HG03558 (cell line): Measurements from ENCODE around the gene SLC26A11.

Experiments
- ATAC-seq: cut with Tn5 transposase; IDR thresholded peaks from one replicate; pipeline ENCODE4 v1.9.1; 2021; ENCODE audit warnings: moderate number of reproducible peaks; ENCODE audit not compliant: unreplicated experiment; ENCODE audit errors: extremely low read depth

Gene SLC26A11

GRCh38 chr17:80259457-80260068 is 39.3 kb downstream of the SLC26A11 start:
- ATAC-seq, result no peak

DNA sequence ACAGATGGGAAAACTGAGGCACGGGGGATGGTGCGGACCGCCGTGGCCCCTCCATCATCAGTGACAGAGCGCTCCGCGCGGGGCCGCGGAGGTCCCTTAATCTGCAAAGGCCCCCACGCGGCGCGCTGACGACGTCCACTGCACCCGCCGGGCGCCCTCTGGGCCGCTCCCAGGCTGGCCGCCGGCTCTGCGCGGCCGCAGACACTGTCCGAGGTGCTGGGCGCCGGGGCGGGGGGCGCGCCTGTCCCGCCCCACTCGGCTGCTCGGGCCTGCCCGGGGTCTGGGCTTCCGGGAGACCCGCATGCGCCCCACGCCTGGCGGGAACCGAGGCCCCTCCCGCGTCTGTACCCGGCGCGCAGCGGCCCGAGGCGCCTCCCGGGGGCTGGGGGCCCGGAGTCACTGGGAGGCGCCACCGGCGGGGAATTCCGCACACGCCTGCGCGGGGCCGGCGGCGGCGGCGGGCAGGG is 39.9 kb downstream of the SLC26A11 start:
- ATAC-seq, result no peak

DNA sequence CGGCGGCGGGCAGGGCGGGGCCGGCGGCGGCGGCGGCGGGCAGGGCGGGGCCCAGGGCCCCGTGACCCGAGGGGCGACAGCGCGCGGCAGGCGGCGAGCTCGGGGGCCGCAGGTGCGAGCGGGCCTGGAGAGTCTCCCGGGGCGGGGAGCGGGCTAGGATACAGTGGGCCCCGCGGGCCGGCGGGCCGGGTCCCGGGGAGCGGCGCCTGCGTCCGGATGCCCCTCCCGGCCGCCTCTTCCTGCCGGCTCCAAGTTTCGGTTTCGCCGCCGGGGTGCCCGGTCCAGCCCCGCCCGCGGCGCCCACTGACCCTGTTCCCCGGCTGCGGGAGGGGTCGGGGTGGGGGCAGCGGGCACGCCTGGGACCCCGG is 40.5 kb downstream of the SLC26A11 start, which contains the start of gene RNF213:
Gene RNF213 (plus strand): TSS at position 62 of the 368 bp plus-strand sequence. CDS start 2,830 bp downstream, outside the sequence.
- ATAC-seq, result no peak

- no peak for ATAC-seq
Observed at GRCh38 chr17:80261159-80261894, 41.1 kb downstream of the SLC26A11 start.

GRCh38 chr17:80261895-80262279 is 41.7 kb downstream of the SLC26A11 start:
- ATAC-seq, result no peak

DNA sequence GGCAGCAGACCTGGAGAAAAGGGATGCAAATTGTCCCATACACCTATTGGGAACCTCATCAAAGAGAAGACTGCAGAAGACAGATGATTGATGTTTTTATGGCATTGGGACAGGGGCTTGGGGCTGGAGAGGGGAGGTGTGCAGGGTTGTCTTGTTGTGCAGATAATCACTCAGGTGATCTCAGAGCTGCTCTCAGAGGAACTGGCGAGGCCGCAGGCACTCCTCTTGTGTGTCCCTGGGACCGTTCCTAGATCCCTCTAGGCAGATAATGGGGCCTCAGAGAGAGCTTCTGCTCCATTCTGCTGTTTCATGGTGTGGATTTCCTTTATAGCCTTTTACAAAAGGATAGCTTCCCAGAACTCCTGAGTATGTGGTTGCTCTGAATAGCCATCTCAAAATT is 42.1 kb downstream of the SLC26A11 start:
- ATAC-seq, result no peak

- ATAC-seq, result no peak
Observed at GRCh38 chr17:80262775-80263244, 42.6 kb downstream of the SLC26A11 start.

- ATAC-seq, result no peak
Observed at GRCh38 chr17:80263253-80264204, 43.3 kb downstream of the SLC26A11 start.

- ATAC-seq, result no peak
Observed at GRCh38 chr17:80264205-80265075, 44.2 kb downstream of the SLC26A11 start.

GRCh38 chr17:80265205-80266068 is 45.2 kb downstream of the SLC26A11 start:
- no peak for ATAC-seq

DNA sequence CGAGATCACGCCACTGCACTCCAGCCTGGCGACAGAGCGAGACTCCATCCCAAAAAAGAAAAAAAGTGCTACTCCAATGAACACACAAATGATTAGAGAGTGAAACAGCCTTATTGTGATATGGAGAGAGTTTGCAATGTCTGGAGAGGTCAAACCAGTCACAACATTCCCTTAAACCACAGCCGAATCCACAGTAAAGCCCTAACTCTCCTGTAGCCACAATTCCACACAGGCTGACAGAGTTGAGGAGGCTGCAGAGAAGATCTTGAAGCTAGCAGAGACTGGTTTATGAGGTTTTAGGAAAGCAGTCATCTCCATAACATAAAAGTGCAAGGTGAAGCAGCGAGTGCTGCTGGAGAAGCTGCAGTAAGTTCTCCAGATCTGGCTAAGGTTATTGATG is 47.2 kb downstream of the SLC26A11 start:
- ATAC-seq, result no peak

DNA sequence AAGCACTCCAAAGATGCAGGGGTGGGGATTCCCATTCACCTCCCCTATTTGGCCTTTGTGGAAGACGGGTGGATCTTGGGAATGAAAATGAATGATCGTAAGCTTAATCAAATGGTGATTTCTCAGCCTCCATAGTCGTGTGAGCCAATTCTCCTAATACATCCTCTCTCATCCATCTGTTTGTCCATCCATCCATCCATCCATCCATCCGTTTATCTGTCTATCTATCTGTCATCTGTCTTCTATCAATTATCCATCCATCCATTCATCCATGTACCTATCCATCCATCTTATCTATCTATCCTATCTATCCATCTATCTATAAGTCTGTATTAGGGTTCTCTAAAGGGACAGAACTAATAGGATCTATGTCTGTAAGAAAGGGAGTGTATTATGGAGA is 48.2 kb downstream of the SLC26A11 start:
- ATAC-seq, result no peak

- no peak for ATAC-seq
Observed at GRCh38 chr17:80269405-80269807, 49.2 kb downstream of the SLC26A11 start.

GRCh38 chr17:80270104-80270503 is 49.9 kb downstream of the SLC26A11 start:
- ATAC-seq, result no peak

DNA sequence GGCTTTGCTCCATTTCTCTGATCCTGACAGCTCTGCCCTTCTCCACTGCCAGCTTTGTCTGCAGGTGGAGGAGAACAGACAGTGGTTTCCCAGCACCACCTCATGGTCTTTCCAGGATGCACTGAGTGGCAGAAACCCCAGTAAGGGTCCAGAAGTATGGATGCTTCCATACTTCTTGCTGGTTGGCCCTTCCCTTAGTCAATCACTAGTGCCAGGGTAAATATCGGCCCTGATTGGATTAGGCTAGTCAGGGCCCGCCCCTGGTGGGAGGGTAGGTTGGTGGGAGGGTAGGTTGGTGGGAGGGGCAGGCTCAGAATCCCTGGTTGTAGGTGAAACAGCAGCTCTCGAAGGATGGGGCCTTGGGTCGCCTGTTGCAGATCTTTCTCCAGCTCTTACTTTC is 50.6 kb downstream of the SLC26A11 start:
- ATAC-seq, result no peak

- ATAC-seq, result no peak
Observed at GRCh38 chr17:80272366-80272765, 52.1 kb downstream of the SLC26A11 start.

DNA sequence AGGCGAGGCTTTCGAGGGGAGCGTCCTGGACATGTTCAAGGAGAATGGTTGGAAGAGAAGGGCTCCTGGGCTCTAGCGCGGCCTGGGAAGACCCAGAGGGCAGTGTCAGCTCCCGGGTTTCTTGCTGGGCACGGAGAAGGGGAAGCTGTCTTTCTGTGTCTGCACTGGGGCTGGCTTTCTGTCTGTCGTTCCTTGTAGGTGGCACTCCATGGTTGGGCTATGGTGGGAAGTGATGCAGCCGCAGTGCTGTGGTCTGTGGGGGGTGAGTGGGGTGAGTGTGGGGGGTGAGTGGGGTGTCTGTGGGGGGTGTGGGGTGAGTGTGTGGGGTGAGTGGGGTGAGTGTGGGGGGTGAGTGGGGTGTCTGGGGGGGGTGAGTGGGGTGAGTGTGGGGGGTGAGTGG is 54.1 kb downstream of the SLC26A11 start:
- ATAC-seq, result no peak

- ATAC-seq, result no peak
Observed at GRCh38 chr17:80274871-80275449, 54.7 kb downstream of the SLC26A11 start.
